DMS 273 (cell line): ENCODE measurements around the gene PTPN21.

Experiments
- DNase-seq: peaks from one replicate; lab custom pipeline; 2025; ENCODE audit not compliant: unreplicated experiment; lab: John Stamatoyannopoulos, UW

PTPN21 gene

GRCh38 chr14:88473791-88474190 lies 81.0 kb downstream of the PTPN21 start:
- DNase-seq = no peak

- no peak for DNase-seq
These were observed 84.0 kb downstream of the PTPN21 start for GRCh38 chr14:88470542-88471440.

GRCh38 chr14:88468406-88468805 lies 86.4 kb downstream of the PTPN21 start:
- DNase-seq = no peak

- DNase-seq = peak; percentile 56
These were observed 91.5 kb downstream of the PTPN21 start for GRCh38 chr14:88463318-88463717.

GRCh38 chr14:88454886-88455285 lies 99.9 kb downstream of the PTPN21 start:
- no peak for DNase-seq

GRCh38 chr14:88452231-88452630 lies 102.6 kb downstream of the PTPN21 start:
- no peak for DNase-seq

GRCh38 chr14:88439088-88439487 lies 115.7 kb downstream of the PTPN21 start:
- DNase-seq = no peak

GRCh38 chr14:88437658-88438057 lies 117.1 kb downstream of the PTPN21 start:
- DNase-seq = no peak

GRCh38 chr14:88430976-88431375 lies 123.8 kb downstream of the PTPN21 start:
- no peak for DNase-seq

- DNase-seq = no peak
These were observed 128.5 kb downstream of the PTPN21 start for GRCh38 chr14:88426271-88426670.

GRCh38 chr14:88424573-88424972 lies 130.2 kb downstream of the PTPN21 start:
- DNase-seq = no peak

GRCh38 chr14:88422919-88423650 lies 131.7 kb downstream of the PTPN21 start:
- no peak for DNase-seq

GRCh38 chr14:88422047-88422446 lies 132.8 kb downstream of the PTPN21 start:
- no peak for DNase-seq

GRCh38 chr14:88421286-88421685 lies 133.5 kb downstream of the PTPN21 start:
- no peak for DNase-seq

- DNase-seq = no peak
These were observed 134.6 kb downstream of the PTPN21 start for GRCh38 chr14:88420187-88420586.

- DNase-seq = no peak
These were observed 137.2 kb downstream of the PTPN21 start for GRCh38 chr14:88417594-88417993.
